Adipocyte (in vitro differentiated cells): Measurements from ENCODE around the gene FADS6.

Source experiments
- DNase-seq: peaks from one replicate; pipeline ENCODE4 v3.0.0-alpha.2; 2015; ENCODE audit warnings: low read depth
- H3K27me3 ChIP-seq: replicated peaks from 2 replicates; pipeline ENCODE4 v1.7.0; 2013; ENCODE audit warnings: mild to moderate bottlenecking, low read length, moderate library complexity; ENCODE audit not compliant: control insufficient read depth, insufficient read depth
- H3K36me3 ChIP-seq: 2 replicates; pipeline ENCODE4 v1.7.0; 2013; ENCODE audit warnings: low read length, mild to moderate bottlenecking, moderate library complexity; ENCODE audit not compliant: control insufficient read depth, insufficient read depth, severe bottlenecking
- H3K4me1 ChIP-seq: 2 replicates; pipeline ENCODE4 v1.7.0; 2013; ENCODE audit warnings: mild to moderate bottlenecking, low read length, moderate library complexity; ENCODE audit not compliant: control insufficient read depth, insufficient read depth
- H3K4me3 ChIP-seq: 2 replicates; pipeline ENCODE4 v1.7.0; 2013; ENCODE audit warnings: mild to moderate bottlenecking, low read length, moderate library complexity
- H3K9ac ChIP-seq: 2 replicates; pipeline ENCODE4 v1.7.0; 2013; ENCODE audit warnings: mild to moderate bottlenecking, low read length, moderate library complexity
- H3K9me3 ChIP-seq: 2 replicates; pipeline ENCODE4 v1.7.0; 2013; ENCODE audit warnings: mild to moderate bottlenecking, low read length, moderate library complexity; ENCODE audit not compliant: control insufficient read depth

Gene FADS6

GRCh38 chr17:74843352-74843627 lies 50.1 kb downstream of the FADS6 start:
- H3K9me3 ChIP-seq = no peaks in the 10 kb centered on the region
- H3K27me3 ChIP-seq = peaks cover 4% of the 10 kb centered on the region
- peaks cover 16% of the 10 kb centered on the region for H3K4me1 ChIP-seq
- no peaks in the 10 kb centered on the region for H3K36me3 ChIP-seq
- DNase-seq = no peak
- H3K9ac ChIP-seq = no peak overlapping the region
- no peak overlapping the region for H3K4me3 ChIP-seq

DNA sequence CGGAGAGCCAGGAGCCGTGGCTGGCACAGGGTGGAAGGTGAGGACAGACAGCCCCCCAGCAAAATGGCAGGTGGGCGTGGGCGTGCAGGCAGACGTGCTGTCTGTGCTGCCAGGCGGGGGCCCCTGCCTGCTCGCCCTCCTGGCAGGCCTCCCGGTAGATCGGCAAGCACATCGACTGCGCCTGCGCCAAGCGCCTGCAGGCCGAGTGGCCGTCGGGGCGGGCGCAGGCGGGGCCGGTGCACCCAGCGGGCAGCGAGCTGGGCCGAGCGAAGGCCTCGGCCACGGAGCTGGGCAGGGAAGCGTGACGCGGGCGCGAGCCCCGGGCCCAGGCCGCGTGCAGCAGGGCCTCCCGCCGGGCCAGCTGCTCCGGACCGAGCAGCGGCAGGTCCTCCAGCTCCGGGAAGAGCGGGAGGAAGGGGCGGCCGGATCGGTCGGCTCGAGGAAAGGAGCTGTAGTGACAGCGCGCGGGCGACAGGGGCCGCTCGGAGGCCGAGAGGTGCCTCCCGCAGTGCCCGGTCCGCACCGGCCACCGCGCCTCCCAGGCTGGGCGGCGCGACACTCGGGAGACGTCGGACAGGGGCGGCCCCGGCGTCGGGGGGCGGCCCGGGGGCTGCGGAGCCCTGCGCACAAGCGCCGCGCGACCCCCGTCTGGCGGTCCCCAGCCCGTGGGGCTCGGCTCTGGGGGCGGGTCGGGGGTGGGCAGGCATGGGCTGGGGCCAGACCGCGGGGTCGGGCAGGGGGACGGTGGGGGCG lies 50.7 kb downstream of the FADS6 start:
- peak overlapping the region; percentile 66 for H3K4me3 ChIP-seq
- peak overlapping the region; percentile 72 for H3K9ac ChIP-seq
- peak; percentile 76 for DNase-seq

GRCh38 chr17:74842146-74842598 lies 51.3 kb downstream of the FADS6 start:
- peak overlapping the region; percentile 72 for H3K9ac ChIP-seq

More for the DNA sequence above, 50.7 kb downstream of the FADS6 start:
- Histone ChIP-seq H3K4me1 (peaks cover 16% of the 10 kb centered on the region), H3K27me3 (peaks cover 4% of the 10 kb centered on the region), H3K9me3 (no peaks in the 10 kb centered on the region), H3K36me3 (no peaks in the 10 kb centered on the region)

GRCh38 chr17:74840989-74841666 lies 52.3 kb downstream of the FADS6 start:
- Histone ChIP-seq H3K27me3 (peaks cover 3% of the 10 kb centered on the region), H3K4me1 (peaks cover 16% of the 10 kb centered on the region), H3K4me3 (no peak overlapping the region), H3K9ac (peak overlapping the region; percentile 44), H3K36me3 (peaks cover 12% of the 10 kb centered on the region), H3K9me3 (no peaks in the 10 kb centered on the region)
- peak; percentile 24 for DNase-seq

More at GRCh38 chr17:74842146-74842598, 51.3 kb downstream of the FADS6 start:
- H3K4me3 ChIP-seq = peak overlapping the region; percentile 66
- H3K4me1 ChIP-seq = peaks cover 16% of the 10 kb centered on the region
- H3K27me3 ChIP-seq = peaks cover 4% of the 10 kb centered on the region
- peaks cover 3% of the 10 kb centered on the region for H3K36me3 ChIP-seq
- no peak for DNase-seq
- H3K9me3 ChIP-seq = no peaks in the 10 kb centered on the region

GRCh38 chr17:74839990-74840852 lies 53.2 kb downstream of the FADS6 start:
- H3K4me1 ChIP-seq = peaks cover 16% of the 10 kb centered on the region
- no peak for DNase-seq
- H3K9ac ChIP-seq = no peak overlapping the region
- no peaks in the 10 kb centered on the region for H3K27me3 ChIP-seq
- H3K9me3 ChIP-seq = no peaks in the 10 kb centered on the region
- H3K4me3 ChIP-seq = no peak overlapping the region
- H3K36me3 ChIP-seq = peaks cover 20% of the 10 kb centered on the region

DNA sequence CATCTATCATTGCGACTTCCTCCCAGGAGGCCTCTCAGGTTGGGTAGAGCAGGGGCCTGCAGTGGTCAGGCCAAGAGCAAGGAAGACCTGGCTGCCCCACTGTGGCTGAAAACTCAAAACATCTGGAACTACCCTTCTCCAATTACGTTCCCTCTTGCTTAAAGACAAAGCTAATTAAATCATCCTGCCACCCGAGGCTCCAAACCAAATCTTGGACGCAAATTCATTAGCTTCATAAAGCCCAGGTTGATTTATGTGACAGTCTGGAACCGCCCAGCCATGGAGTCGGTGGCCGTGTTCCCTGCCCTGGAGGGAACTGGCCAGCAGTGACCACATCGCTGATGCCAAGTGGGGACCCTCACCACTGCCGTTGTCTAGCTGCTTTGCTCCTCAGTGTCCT lies 55.2 kb downstream of the FADS6 start:
- H3K9me3 ChIP-seq = no peaks in the 10 kb centered on the region
- H3K4me3 ChIP-seq = no peak overlapping the region
- H3K36me3 ChIP-seq = peaks cover 23% of the 10 kb centered on the region
- no peak for DNase-seq
- no peak overlapping the region for H3K9ac ChIP-seq
- H3K4me1 ChIP-seq = peaks cover 16% of the 10 kb centered on the region
- no peaks in the 10 kb centered on the region for H3K27me3 ChIP-seq

GRCh38 chr17:74836691-74837467 lies 56.6 kb downstream of the FADS6 start:
- DNase-seq = no peak
- Histone ChIP-seq H3K9ac (no peak overlapping the region), H3K4me1 (peaks cover 10% of the 10 kb centered on the region), H3K9me3 (no peaks in the 10 kb centered on the region), H3K36me3 (peaks cover 23% of the 10 kb centered on the region), H3K4me3 (no peak overlapping the region), H3K27me3 (no peaks in the 10 kb centered on the region)

GRCh38 chr17:74836191-74836590 lies 57.2 kb downstream of the FADS6 start:
- no peak overlapping the region for H3K4me3 ChIP-seq
- peaks cover 23% of the 10 kb centered on the region for H3K36me3 ChIP-seq
- H3K4me1 ChIP-seq = peaks cover 8% of the 10 kb centered on the region
- no peak for DNase-seq
- H3K9ac ChIP-seq = no peak overlapping the region
- no peaks in the 10 kb centered on the region for H3K27me3 ChIP-seq
- H3K9me3 ChIP-seq = no peaks in the 10 kb centered on the region

- Histone ChIP-seq H3K27me3 (no peaks in the 10 kb centered on the region), H3K4me3 (no peak overlapping the region), H3K9ac (no peak overlapping the region), H3K36me3 (peaks cover 33% of the 10 kb centered on the region), H3K9me3 (no peaks in the 10 kb centered on the region), H3K4me1 (no peaks in the 10 kb centered on the region)
- peak; percentile 36 for DNase-seq
Measured at GRCh38 chr17:74833501-74834377, 59.7 kb downstream of the FADS6 start.

- Histone ChIP-seq H3K27me3 (no peaks in the 10 kb centered on the region), H3K4me1 (no peaks in the 10 kb centered on the region), H3K9me3 (no peaks in the 10 kb centered on the region), H3K9ac (no peak overlapping the region), H3K4me3 (no peak overlapping the region), H3K36me3 (peaks cover 33% of the 10 kb centered on the region)
- DNase-seq = no peak
Measured at GRCh38 chr17:74832421-74832820, 61.0 kb downstream of the FADS6 start.
